ENCODE measurements around the gene PTGFRN.
"Not testable (repeated sequence)": the region's sequence is repeated elsewhere in the genome, so short reads cannot be mapped to it uniquely, and the experiment has no call there.

Gene PTGFRN

DNA sequence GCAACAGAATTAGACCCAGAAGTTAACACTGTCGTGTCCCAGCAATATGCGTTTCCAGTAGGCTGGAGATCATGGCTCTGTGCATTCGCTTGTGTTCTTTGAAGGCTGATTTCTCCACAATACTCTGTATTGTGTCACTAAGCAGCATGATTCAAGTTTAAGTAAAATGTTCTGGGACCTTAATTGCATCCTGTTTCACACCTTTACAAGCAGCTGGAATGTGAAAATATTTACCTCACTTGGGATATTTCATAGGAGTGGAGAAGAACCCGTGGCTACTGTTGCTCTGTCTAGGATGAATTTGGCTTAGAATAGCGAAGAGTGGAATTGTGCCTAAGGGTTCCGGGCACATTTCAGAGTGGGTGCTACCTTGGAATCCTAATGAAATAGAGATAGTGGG, 6.3 kb downstream of the PTGFRN start:
- DNase-seq (ENCODE audit: low read depth in 1 of 2, low spot score in 1 of 2): no peak

- DNase-seq (ENCODE audit: low read depth in 1 of 2, low spot score in 1 of 2): no peak
Observed at GRCh38 chr1:116916533-116917445, 7.1 kb downstream of the PTGFRN start.

- no peak for DNase-seq (ENCODE audit: low read depth in 1 of 2, low spot score in 1 of 2)
Observed at GRCh38 chr1:116918714-116919357, 9.1 kb downstream of the PTGFRN start.

DNA sequence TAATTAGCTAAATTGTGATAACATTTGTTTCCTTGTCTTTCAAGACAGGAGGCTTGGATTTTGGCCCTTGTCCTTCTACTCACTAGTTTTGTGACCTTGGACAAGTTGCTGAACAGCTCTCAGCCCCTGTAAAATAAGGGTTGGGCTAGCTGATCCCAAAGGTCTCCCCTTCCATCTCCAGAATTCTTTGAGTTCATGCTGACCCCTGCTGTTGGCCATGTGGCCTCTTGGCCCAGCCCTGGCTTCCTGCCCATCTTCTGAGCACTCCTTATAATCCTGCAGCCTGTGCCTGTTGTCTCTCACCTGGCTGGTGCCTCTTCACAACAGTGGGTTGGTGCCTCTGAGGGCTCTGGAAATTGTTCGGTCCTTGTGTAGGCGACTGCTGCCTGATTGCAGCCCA, 10.1 kb downstream of the PTGFRN start:
- no peak for DNase-seq (ENCODE audit: low read depth in 1 of 2, low spot score in 1 of 2)

DNA sequence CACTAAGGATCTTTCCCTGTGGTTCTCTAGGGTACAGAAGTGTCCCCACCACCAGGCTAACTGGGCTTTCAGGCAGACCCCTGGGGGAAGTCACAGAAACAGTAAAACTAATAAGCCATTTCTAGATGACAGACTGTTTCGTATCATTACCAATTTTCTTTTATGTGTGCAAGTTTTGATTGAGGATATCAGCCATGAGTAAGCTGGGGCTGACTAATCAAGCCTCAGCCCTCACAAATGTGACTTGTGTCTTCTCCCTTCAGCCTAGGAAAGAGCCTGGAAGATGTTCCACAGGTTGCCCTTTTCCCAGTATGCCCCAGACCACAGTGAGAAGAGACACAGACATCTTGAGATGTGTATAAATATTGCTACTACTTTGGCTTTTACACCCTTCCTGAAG, 10.5 kb downstream of the PTGFRN start:
- no peak for DNase-seq (ENCODE audit: low read depth in 1 of 2, low spot score in 1 of 2)

- DNase-seq (ENCODE audit: low read depth in 1 of 2, low spot score in 1 of 2): no peak
Observed at GRCh38 chr1:116921301-116921885, 11.7 kb downstream of the PTGFRN start.

- DNase-seq (ENCODE audit: low read depth in 1 of 2, low spot score in 1 of 2): no peak
Observed at GRCh38 chr1:116921937-116922336, 12.2 kb downstream of the PTGFRN start.

DNA sequence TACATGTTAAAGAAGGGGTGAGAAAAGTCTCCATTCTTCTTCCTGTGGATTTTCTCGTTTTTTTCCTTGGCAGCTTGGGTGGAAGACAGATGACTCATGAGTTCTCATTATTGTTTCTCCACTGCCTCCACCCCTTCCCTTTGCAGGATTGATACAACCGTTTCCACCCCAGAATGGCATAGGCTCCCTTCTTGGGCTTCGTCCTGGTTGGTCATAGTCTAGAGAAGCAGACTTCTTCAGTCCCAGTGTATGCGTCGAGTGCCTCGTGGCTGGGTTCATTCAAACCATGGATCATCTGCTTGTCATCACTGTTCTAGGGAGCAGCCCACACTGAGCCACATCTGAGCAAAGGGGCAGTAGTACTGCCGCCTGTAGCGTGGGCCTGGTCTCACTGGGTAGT, 13.7 kb downstream of the PTGFRN start:
- DNase-seq (ENCODE audit: low read depth in 1 of 2, low spot score in 1 of 2): no peak

DNA sequence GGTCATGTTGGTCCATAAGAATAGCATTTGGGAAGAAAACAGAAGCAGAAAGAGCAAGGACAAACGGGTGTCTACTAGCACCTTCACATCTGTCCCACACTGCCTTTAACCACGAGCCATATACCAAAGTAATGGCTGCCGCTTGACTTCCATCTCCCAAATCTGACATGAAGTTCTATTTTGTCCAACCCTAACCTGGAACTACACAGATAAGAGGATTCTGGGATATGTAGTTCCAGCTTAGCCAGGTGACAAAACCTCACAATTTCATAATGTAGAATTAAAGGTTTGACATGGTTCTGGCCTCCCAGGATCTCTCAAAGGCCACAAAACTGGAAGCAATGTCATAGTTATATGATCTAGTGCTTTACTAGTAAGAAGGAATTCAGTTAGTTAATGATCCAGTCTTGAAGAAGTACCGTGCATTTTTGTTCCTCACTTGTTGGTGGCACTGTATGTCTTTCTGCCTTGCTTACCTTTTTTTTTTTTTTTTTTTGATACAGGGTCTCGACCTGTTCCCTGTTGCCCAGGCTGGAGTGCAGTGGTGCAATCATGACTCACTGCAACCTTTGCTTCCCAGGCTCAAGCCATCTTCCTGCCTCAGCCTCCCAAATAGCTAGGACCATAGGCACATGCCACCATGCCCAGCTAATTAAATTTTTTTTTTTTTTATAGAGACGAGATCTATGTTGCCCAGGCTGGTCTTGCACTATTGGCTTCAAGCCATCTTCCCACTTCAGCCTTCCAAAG, 17.5 kb downstream of the PTGFRN start:
- DNase-seq (ENCODE audit: low read depth in 1 of 2, low spot score in 1 of 2): no peak

GRCh38 chr1:116929961-116930592, 20.4 kb downstream of the PTGFRN start:
- no peak for DNase-seq (ENCODE audit: low read depth in 1 of 2, low spot score in 1 of 2)

- no peak for DNase-seq (ENCODE audit: low read depth in 1 of 2, low spot score in 1 of 2)
Observed at GRCh38 chr1:116931016-116931918, 21.6 kb downstream of the PTGFRN start.

GRCh38 chr1:116933606-116934515, 24.1 kb downstream of the PTGFRN start:
- no peak for DNase-seq (ENCODE audit: low read depth in 1 of 2, low spot score in 1 of 2)

- DNase-seq (ENCODE audit: low read depth in 1 of 2, low spot score in 1 of 2): no peak
Observed at GRCh38 chr1:116934586-116935207, 25.0 kb downstream of the PTGFRN start.

DNA sequence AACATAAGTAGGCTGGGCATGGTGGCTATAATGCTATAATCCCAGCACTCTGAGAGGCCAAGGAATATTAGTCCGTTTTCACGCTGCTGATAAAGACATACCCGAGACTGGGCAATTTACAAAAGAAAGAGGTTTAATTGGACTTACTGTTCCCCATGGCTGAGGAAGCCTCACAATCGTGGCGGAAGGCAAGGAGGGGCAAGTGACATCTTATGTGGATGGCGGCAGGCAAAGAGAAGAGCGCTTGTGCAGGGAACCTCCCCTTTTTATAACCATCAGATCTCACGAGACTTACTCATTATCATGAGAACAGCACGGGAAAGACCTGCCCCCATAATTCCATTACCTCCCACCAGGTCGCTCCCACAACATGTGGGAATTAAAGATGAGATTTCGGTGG, 28.5 kb downstream of the PTGFRN start:
- no peak for DNase-seq (ENCODE audit: low read depth in 1 of 2, low spot score in 1 of 2)

DNA sequence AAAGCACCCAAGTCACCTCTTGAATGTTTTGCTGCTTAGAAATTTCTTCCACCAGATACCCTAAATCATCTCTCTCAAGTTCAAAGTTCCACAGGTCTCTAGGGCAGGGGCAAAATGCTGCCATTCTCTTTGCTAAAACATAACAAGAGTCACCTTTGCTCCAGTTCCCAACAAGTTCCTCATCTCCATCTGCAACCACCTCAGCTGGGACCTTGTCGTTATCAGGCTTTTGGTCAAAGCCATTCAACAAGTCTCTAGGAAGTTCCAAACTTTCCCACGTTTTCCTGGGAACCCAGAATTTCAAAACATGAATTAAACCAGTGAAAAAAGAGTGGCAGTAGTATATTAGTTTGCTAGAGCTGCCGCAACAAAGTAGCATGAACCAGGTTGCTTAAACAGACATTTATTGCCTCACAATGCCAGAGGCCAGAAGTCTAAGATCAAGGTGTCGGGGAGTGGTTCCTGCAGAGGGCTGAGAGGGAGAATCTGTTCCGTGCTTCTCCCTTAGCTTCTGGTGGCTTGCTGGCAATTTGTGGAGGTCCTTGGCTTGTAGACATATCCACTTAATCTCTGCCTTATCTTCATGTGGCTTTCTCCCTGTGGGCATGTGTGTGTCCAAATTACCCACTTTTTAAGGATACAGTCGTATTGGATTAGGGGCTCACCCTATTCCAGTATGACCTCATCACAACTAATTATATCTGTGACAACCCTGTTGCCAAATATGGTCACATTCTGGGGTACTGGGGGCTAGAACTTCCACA, 30.2 kb downstream of the PTGFRN start:
- DNase-seq (ENCODE audit: low read depth in 1 of 2, low spot score in 1 of 2): not testable (repeated sequence)

DNA sequence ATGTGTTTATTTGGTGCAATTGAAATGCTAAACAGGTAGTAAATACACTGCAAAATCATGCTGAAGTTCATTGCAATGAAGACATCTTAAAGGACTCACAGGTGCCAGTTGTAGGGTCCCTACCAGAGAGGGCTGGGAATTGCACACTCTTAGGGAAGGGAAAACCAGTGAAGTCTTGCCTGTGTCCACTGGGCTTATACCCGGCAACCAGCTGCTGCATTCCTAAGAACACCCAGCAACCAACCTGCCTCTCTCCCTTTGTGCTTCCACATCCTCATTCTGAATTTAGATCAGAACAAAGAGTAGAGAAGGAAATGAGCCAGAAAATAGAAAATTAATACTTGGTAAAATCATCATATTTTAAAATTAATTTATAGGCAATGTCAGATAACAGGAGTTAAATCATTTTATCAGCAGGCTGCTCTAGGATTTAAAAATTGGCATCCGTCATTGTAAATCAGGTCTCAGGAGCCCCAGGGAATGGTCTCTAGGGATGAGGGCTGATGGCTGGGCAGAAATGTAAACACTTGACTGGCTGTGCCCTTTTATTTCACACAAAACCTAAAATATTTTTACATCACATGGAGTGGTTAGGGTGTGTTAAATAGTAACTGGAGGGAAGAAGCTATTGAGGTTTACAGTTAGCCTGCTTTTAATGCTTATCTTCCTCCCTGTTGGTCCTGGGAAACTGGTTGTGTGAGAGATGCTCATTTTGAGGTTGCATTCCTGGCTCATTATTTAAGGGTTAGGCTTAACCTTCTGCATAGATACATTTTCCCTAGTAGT, 31.3 kb downstream of the PTGFRN start:
- no peak for DNase-seq (ENCODE audit: low read depth in 1 of 2, low spot score in 1 of 2)

DNA sequence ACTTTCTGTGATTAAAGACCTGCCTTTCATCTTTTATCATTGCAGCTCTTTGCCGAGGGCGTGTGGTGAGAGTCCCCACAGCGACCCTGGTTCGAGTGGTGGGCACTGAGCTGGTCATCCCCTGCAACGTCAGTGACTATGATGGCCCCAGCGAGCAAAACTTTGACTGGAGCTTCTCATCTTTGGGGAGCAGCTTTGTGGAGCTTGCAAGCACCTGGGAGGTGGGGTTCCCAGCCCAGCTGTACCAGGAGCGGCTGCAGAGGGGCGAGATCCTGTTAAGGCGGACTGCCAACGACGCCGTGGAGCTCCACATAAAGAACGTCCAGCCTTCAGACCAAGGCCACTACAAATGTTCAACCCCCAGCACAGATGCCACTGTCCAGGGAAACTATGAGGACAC, 32.0 kb downstream of the PTGFRN start:
- no peak for DNase-seq (ENCODE audit: low read depth in 1 of 2, low spot score in 1 of 2)

Measured in stimulated activated CD4-positive, alpha-beta T cell treated with anti-CD3 and anti-CD28 coated beads, Interleukin-15, amount 100 ng/mL, for 1 hour (primary cell).